ENCODE measurements around the gene RMND5A. TPM values are rescaled to one million over a fixed set of nuclear protein-coding genes. Genes with fewer than 3 reads are reported as not detected.
"Not testable (repeated sequence)": the region's sequence is repeated elsewhere in the genome, so short reads cannot be mapped to it uniquely, and the experiment has no call there.

Gene RMND5A
- total and polyA plus RNA-seq, 9 donors, result 26.5 to 41.3 (median 32.9) TPM

- no CpG with 5 or more reads among the region's 2 CpGs for WGBS (ENCODE audit: insufficient coverage)
- Histone ChIP-seq H3K9me3 (replicated peaks; ENCODE audit: control insufficient read depth, low read depth, low read length) (no peaks in the 10 kb centered on the region), H3K27me3 (ENCODE audit: control insufficient read depth, insufficient read depth, low read length) (no peaks in the 10 kb centered on the region), H3K4me3 (ENCODE audit: low read length) (no peak overlapping the region), H3K36me3 (ENCODE audit: control insufficient read depth, insufficient read depth, low read length) (no peaks in the 10 kb centered on the region), H3K4me1 (ENCODE audit: control insufficient read depth, insufficient read depth, low read length) (peaks cover 5% of the 10 kb centered on the region), H3K27ac (ENCODE audit: low read length) (no peak overlapping the region)
- DNase-seq, result no peak
These were observed 13.2 kb upstream of the RMND5A start for GRCh38 chr2:86706935-86707334.

DNA sequence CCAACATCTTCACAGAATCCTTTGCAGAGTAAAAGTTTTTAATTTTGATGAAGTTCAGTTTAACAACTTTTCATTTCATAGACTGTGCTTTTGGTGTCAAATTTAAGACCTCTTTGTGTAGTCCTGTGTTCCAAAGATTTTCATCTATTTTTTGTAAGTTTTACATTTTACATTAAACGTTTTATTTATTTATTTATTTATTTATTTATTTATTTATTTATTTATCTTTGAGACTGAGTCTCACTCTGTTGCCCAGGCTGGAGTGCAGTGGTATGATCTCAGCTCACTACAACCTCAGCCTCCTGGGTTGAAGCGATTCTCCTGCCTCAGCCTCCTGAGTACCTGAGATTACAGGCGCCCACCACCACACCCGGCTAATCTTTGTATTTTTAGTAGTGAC lies 12.0 kb upstream of the RMND5A start:
- H3K27ac ChIP-seq (ENCODE audit: low read length); H3K9me3 ChIP-seq (replicated peaks; ENCODE audit: control insufficient read depth, low read depth, low read length): not testable (repeated sequence)
- 100% methylated on average over 2 of the region's 4 CpGs for WGBS (ENCODE audit: insufficient coverage)

GRCh38 chr2:86714579-86715173 lies 5.4 kb upstream of the RMND5A start:
- not testable (repeated sequence) for DNase-seq; H3K36me3 ChIP-seq (ENCODE audit: control insufficient read depth, insufficient read depth, low read length); H3K27me3 ChIP-seq (ENCODE audit: control insufficient read depth, insufficient read depth, low read length); H3K4me1 ChIP-seq (ENCODE audit: control insufficient read depth, insufficient read depth, low read length); H3K27ac ChIP-seq (ENCODE audit: low read length); H3K9me3 ChIP-seq (replicated peaks; ENCODE audit: control insufficient read depth, low read depth, low read length); H3K4me3 ChIP-seq (ENCODE audit: low read length)
- WGBS (ENCODE audit: insufficient coverage), result no CpG with 5 or more reads among the region's 3 CpGs

More for the DNA sequence above, 12.0 kb upstream of the RMND5A start:
- not testable (repeated sequence) for H3K4me3 ChIP-seq (ENCODE audit: low read length); H3K27me3 ChIP-seq (ENCODE audit: control insufficient read depth, insufficient read depth, low read length); H3K36me3 ChIP-seq (ENCODE audit: control insufficient read depth, insufficient read depth, low read length); DNase-seq; H3K4me1 ChIP-seq (ENCODE audit: control insufficient read depth, insufficient read depth, low read length)

DNA sequence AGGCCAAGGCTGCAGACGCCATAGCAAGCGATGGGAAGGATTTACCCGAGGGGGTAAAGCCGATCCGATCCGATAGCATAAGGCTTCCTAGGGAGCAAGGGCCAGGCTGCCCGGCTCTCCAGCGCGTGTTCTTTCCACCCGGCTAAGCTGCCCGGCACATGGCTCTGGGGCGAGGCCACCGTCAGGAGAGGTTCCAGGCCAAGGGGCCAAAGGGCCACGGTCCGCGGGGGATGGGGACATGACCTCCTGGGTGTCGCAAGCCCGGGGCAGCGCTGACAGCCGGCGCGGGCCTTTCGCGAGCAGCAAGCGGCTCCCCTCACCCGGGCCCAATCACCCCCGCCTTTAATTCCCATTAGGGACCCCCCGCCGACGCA lies 841 bp upstream of the RMND5A start:
- not testable (repeated sequence) for H3K4me1 ChIP-seq (ENCODE audit: control insufficient read depth, insufficient read depth, low read length); DNase-seq; H3K9me3 ChIP-seq (replicated peaks; ENCODE audit: control insufficient read depth, low read depth, low read length); H3K27me3 ChIP-seq (ENCODE audit: control insufficient read depth, insufficient read depth, low read length); H3K36me3 ChIP-seq (ENCODE audit: control insufficient read depth, insufficient read depth, low read length)
- Histone ChIP-seq H3K4me3 (ENCODE audit: low read length) (peak overlapping the region; percentile 61), H3K27ac (ENCODE audit: low read length) (peak overlapping the region; percentile 90)
- WGBS (ENCODE audit: insufficient coverage), result no CpG with 5 or more reads among the region's 30 CpGs

DNA sequence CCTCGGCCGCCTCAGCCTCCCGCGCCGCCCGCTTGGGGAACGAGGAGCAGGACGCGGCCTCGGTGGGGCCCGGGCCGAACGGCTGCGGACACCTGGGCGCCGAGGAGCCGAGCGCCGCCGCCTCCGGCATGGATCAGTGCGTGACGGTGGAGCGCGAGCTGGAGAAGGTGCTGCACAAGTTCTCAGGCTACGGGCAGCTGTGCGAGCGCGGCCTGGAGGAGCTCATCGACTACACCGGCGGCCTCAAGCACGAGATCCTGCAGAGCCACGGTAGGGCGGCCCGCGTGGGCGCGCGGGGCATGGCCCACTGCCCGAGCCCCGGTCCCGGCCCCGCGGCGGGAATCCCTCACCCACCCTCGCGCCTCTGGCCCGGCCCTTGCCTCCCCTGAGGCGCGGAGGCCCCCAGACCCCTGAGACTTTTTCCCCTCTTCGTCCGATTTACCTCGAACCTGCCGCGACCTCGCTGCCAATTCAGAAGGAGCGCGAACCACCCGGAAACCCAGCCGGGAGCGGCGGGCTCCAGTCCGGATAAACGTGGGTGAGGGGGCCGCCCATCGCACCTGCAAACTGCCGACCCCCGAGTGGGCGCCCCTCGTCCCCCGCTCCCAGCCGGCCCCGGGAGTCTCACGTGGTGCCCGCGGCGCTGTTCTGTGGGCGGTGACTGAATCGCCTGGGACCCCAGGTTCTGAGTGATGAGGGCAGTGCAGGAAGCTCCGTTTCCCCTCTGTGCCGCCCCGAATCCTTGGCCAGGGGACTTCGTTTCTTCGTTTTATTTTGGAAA lies 639 bp downstream of the RMND5A start:
- H3K4me1 ChIP-seq (ENCODE audit: control insufficient read depth, insufficient read depth, low read length); H3K36me3 ChIP-seq (ENCODE audit: control insufficient read depth, insufficient read depth, low read length); H3K9me3 ChIP-seq (replicated peaks; ENCODE audit: control insufficient read depth, low read depth, low read length); H3K27me3 ChIP-seq (ENCODE audit: control insufficient read depth, insufficient read depth, low read length): not testable (repeated sequence)
- 0% methylated on average over 19 of the region's 85 CpGs for WGBS (ENCODE audit: insufficient coverage)
- peak overlapping the region; percentile 51 for H3K27ac ChIP-seq (ENCODE audit: low read length)
- peak overlapping the region; percentile 61 for H3K4me3 ChIP-seq (ENCODE audit: low read length)
- peak; percentile 57 for DNase-seq

DNA sequence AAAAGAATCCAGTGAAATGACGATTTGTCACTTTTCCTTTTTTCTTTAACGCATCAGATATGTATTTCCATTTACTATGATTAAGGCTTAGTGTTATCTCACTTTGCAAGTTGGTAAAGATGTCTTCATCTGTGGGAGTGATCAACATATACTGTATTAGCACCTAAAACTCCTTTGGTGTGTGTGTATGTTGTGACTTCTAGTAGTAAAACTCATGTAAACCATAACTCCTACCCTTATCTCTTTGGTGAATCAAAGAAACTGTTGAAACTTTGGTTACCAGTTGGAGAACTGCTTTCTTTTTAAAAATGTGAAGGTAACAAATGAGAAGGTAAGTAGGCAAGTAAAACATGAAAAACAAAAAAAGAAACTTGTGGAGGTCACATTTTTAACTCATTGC lies 5.6 kb downstream of the RMND5A start:
- H3K9me3 ChIP-seq (replicated peaks; ENCODE audit: control insufficient read depth, low read depth, low read length); H3K36me3 ChIP-seq (ENCODE audit: control insufficient read depth, insufficient read depth, low read length); DNase-seq; H3K4me1 ChIP-seq (ENCODE audit: control insufficient read depth, insufficient read depth, low read length); H3K4me3 ChIP-seq (ENCODE audit: low read length); H3K27me3 ChIP-seq (ENCODE audit: control insufficient read depth, insufficient read depth, low read length); H3K27ac ChIP-seq (ENCODE audit: low read length): not testable (repeated sequence)
- no CpG with 5 or more reads among the region's 2 CpGs for WGBS (ENCODE audit: insufficient coverage)

GRCh38 chr2:86732040-86732525 lies 12.0 kb downstream of the RMND5A start:
- no CpG with 5 or more reads among the region's 6 CpGs for WGBS (ENCODE audit: insufficient coverage)
- not testable (repeated sequence) for H3K36me3 ChIP-seq (ENCODE audit: control insufficient read depth, insufficient read depth, low read length); H3K9me3 ChIP-seq (replicated peaks; ENCODE audit: control insufficient read depth, low read depth, low read length); H3K4me1 ChIP-seq (ENCODE audit: control insufficient read depth, insufficient read depth, low read length); H3K4me3 ChIP-seq (ENCODE audit: low read length); DNase-seq; H3K27ac ChIP-seq (ENCODE audit: low read length); H3K27me3 ChIP-seq (ENCODE audit: control insufficient read depth, insufficient read depth, low read length)

- H3K36me3 ChIP-seq (ENCODE audit: control insufficient read depth, insufficient read depth, low read length); H3K27ac ChIP-seq (ENCODE audit: low read length); H3K4me1 ChIP-seq (ENCODE audit: control insufficient read depth, insufficient read depth, low read length); DNase-seq; H3K9me3 ChIP-seq (replicated peaks; ENCODE audit: control insufficient read depth, low read depth, low read length); H3K4me3 ChIP-seq (ENCODE audit: low read length); H3K27me3 ChIP-seq (ENCODE audit: control insufficient read depth, insufficient read depth, low read length): not testable (repeated sequence)
These were observed 12.7 kb downstream of the RMND5A start for GRCh38 chr2:86732837-86733236.

DNA sequence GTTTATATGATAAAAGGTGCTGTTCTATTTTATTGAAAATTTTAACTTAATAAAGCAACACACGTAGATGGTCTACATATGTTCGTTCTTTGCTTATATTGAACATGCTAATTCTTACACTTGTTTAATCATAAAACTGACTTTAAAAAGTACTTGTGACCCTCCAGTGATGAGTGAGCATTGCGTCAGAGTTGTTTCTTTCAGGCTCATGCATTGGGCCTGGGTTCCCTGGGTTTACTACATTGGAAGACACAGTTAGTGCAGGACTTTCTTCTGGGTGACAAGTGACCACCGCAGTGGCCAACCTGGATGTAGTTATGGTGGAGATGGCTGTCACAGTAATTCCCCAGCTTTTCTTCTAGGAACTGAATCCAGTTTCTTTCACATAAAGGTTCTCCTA lies 13.4 kb downstream of the RMND5A start:
- H3K27me3 ChIP-seq (ENCODE audit: control insufficient read depth, insufficient read depth, low read length); H3K36me3 ChIP-seq (ENCODE audit: control insufficient read depth, insufficient read depth, low read length): not testable (repeated sequence)
- WGBS (ENCODE audit: insufficient coverage), result no CpG with 5 or more reads among the region's 4 CpGs

GRCh38 chr2:86734896-86735295 lies 14.8 kb downstream of the RMND5A start:
- not testable (repeated sequence) for H3K4me1 ChIP-seq (ENCODE audit: control insufficient read depth, insufficient read depth, low read length); H3K27ac ChIP-seq (ENCODE audit: low read length); H3K4me3 ChIP-seq (ENCODE audit: low read length); H3K36me3 ChIP-seq (ENCODE audit: control insufficient read depth, insufficient read depth, low read length); H3K27me3 ChIP-seq (ENCODE audit: control insufficient read depth, insufficient read depth, low read length); DNase-seq; H3K9me3 ChIP-seq (replicated peaks; ENCODE audit: control insufficient read depth, low read depth, low read length)
- no CpG with 5 or more reads among the region's 1 CpG for WGBS (ENCODE audit: insufficient coverage)

More for the DNA sequence above, 13.4 kb downstream of the RMND5A start:
- DNase-seq; H3K4me1 ChIP-seq (ENCODE audit: control insufficient read depth, insufficient read depth, low read length); H3K9me3 ChIP-seq (replicated peaks; ENCODE audit: control insufficient read depth, low read depth, low read length); H3K4me3 ChIP-seq (ENCODE audit: low read length); H3K27ac ChIP-seq (ENCODE audit: low read length): not testable (repeated sequence)

All from muscle of leg (tissue), 11 donors.